K562 (cell line): ENCODE measurements around the gene TMEM72. TPM values are rescaled to one million over a fixed set of nuclear protein-coding genes. Genes with fewer than 3 reads are reported as not detected.

Experiments
- ATAC-seq: fragments of 200-7000 bp; cut with Tn5 transposase; 3 replicates; pipeline ENCODE4 v1.9.1; 2020; ENCODE audit warnings: moderate library complexity
- BruUV-seq: library from RNA; stranded (reverse); fragments of 400-500 nt; replicated peaks from 2 replicates; lab custom pipeline; 2021; lab: Mats Ljungman, UMichigan
- CTCF ChIA-PET: fragments of 300-600 bp; formaldehyde crosslinking; extraction: SDS; loops from one replicate; lab custom pipeline; 2021; ENCODE audit warnings: low intra/inter-chr PET ratio; lab: Yijun Ruan, JAX
- POLR2A ChIA-PET: fragments of 300-600, 350-650 bp; sonication (Branson Sonifier 250); formaldehyde crosslinking; extraction: SDS; loops from one replicate; lab custom pipeline; 2021; ENCODE audit warnings: antibody characterized with exemption, inconsistent platforms; lab: Yijun Ruan, JAX
- DNase-seq, 4 experiments: peaks; one replicate each; pipeline versions ENCODE4 v3.0.0 to v3.0.0-alpha.2; 2011 to 2018; ENCODE audit warnings: low spot score in 3 of 4, mixed read lengths in 3 of 4; ENCODE audit errors: extremely low read depth in 1 of 4
- FAIRE-seq: peaks from 2 replicates; lab custom pipeline; 2011; peaks lifted over from hg19 to GRCh38; lab: Jason Lieb, UNC
- H2AFZ ChIP-seq: 2 replicates; pipeline ENCODE4 v1.6.0; 2011; ENCODE audit warnings: low read depth, low read length, control low read depth, inconsistent platforms
- H3K27ac ChIP-seq: fragments of 200-600 bp; 3 replicates; pipeline ENCODE4 v1.8.0; 2011; ENCODE audit warnings: low read depth, mild to moderate bottlenecking, control low read depth, inconsistent platforms, low read length, moderate library complexity, mixed read lengths; ENCODE audit errors: extremely low read depth
- H3K27me3 ChIP-seq, 2 experiments: fragments of 300-600 bp in 1 of 2; 2 replicates in 1 of 2; 3 replicates in 1 of 2; pipeline versions ENCODE4 v1.6.0 to v1.8.0; 2011; ENCODE audit warnings: inconsistent platforms in 2 of 2, low read length in 2 of 2, mild to moderate bottlenecking in 1 of 2, mixed read lengths in 1 of 2, moderate library complexity in 1 of 2; ENCODE audit not compliant: control insufficient read depth in 2 of 2, insufficient read depth in 2 of 2
- H3K36me3 ChIP-seq: fragments of 300-600 bp; 3 replicates; pipeline ENCODE4 v1.8.0; 2011; ENCODE audit warnings: mild to moderate bottlenecking, low read length, inconsistent platforms; ENCODE audit not compliant: control insufficient read depth, insufficient read depth
- H3K4me1 ChIP-seq, 2 experiments: fragments of 200-600 bp in 1 of 2; replicated peaks in 1 of 2; 2 replicates in 1 of 2; 3 replicates in 1 of 2; pipeline versions ENCODE4 v1.5.1 to v1.8.0; 2011; ENCODE audit warnings: inconsistent platforms in 2 of 2, low read length in 2 of 2, mild to moderate bottlenecking in 1 of 2, mixed read lengths in 1 of 2, moderate library complexity in 1 of 2; ENCODE audit not compliant: control insufficient read depth in 2 of 2, insufficient read depth in 2 of 2
- H3K4me2 ChIP-seq: 2 replicates; pipeline ENCODE4 v1.6.1; 2011; ENCODE audit warnings: low read length, control low read depth, inconsistent platforms, mixed read lengths; ENCODE audit not compliant: insufficient read depth
- H3K4me3 ChIP-seq: fragments of 200-600 bp; sonication (generic), shearing (Covaris generic); 2 replicates; pipeline ENCODE4 v1.5.1; 2016; ENCODE audit warnings: control low read depth, inconsistent platforms
- H3K79me2 ChIP-seq: fragments of 200-600 bp; 3 replicates; pipeline ENCODE4 v1.8.0; 2011; ENCODE audit warnings: low read length, inconsistent platforms; ENCODE audit not compliant: control insufficient read depth, insufficient read depth
- H3K9ac ChIP-seq, 2 experiments: 2 replicates each; pipeline versions ENCODE4 v1.6.0 to v1.6.1; 2011; ENCODE audit warnings: low read depth in 2 of 2, low read length in 2 of 2, control low read depth in 1 of 2, inconsistent platforms in 1 of 2, mild to moderate bottlenecking in 1 of 2, mixed read lengths in 1 of 2; ENCODE audit not compliant: insufficient read depth in 1 of 2
- H3K9me1 ChIP-seq: one replicate; pipeline ENCODE4 v1.6.0; 2011; ENCODE audit warnings: inconsistent platforms, mild to moderate bottlenecking, low read length, moderate library complexity; ENCODE audit not compliant: control insufficient read depth, insufficient read depth
- H3K9me3 ChIP-seq: replicated peaks from 2 replicates; pipeline ENCODE4 v1.5.1; 2011; ENCODE audit warnings: low read depth, low read length, inconsistent platforms; ENCODE audit not compliant: control insufficient read depth, insufficient read depth
- H4K20me1 ChIP-seq: replicated peaks from 2 replicates; pipeline ENCODE4 v1.6.1; 2011; ENCODE audit warnings: low read length, inconsistent platforms, mixed read lengths; ENCODE audit not compliant: control insufficient read depth, insufficient read depth
- BRD9 ChIP-seq: fragments of 450-650 bp; IDR thresholded peaks from 2 replicates; pipeline ENCODE4 v1.6.1; 2018; ENCODE audit warnings: low read depth; ENCODE audit not compliant: partially characterized antibody
- CBX3 ChIP-seq, 2 experiments: IDR thresholded peaks; 1 replicate in 1 of 2; 2 replicates in 1 of 2; pipeline ENCODE4 v1.6.1; 2012; ENCODE audit warnings: inconsistent platforms in 2 of 2, low read length in 2 of 2, borderline replicate concordance in 1 of 2, control low read depth in 1 of 2
- CHD1 ChIP-seq: fragments of 200-600 bp; sonication (generic); IDR thresholded peaks from one replicate; pipeline ENCODE4 v1.6.1; 2012; ENCODE audit warnings: mild to moderate bottlenecking, moderate library complexity, low read length, inconsistent platforms
- FOXJ3 ChIP-seq: sonication (generic); formaldehyde crosslinking; IDR thresholded peaks from 2 replicates; pipeline ENCODE4 v1.4.0; 2020; ENCODE audit warnings: mild to moderate bottlenecking, missing genetic modification reagents
- NFRKB ChIP-seq: fragments of 450-650 bp; IDR thresholded peaks from 2 replicates; pipeline ENCODE4 v1.6.1; 2016; ENCODE audit warnings: low read depth
- SFPQ ChIP-seq: fragments of 200-400 bp; formaldehyde crosslinking; IDR thresholded peaks from 2 replicates; pipeline ENCODE4 v1.6.1; 2017; ENCODE audit warnings: mild to moderate bottlenecking, low read depth, low read length, moderate library complexity
- SRF ChIP-seq, 2 experiments: fragments of 250-450, 450-650 bp in 1 of 2; sonication (Bioruptor Pico) in 1 of 2; sonication (generic) in 1 of 2; formaldehyde crosslinking; IDR thresholded peaks; 2 replicates each; pipeline versions ENCODE4 v1.5.0 to v1.5.1; 2020 to 2022; ENCODE audit warnings: mild to moderate bottlenecking in 1 of 2, missing genetic modification reagents in 1 of 2
- TEAD4 ChIP-seq, 2 experiments: sonication (generic) in 1 of 2; formaldehyde crosslinking in 1 of 2; IDR thresholded peaks; 2 replicates each; pipeline versions ENCODE4 v1.6.1 to v1.8.0; 2012 to 2022; ENCODE audit warnings: borderline replicate concordance in 1 of 2, inconsistent platforms in 1 of 2, low read length in 1 of 2, mild to moderate bottlenecking in 1 of 2, missing genetic modification reagents in 1 of 2
- TRIM25 ChIP-seq: fragments of 450-650 bp; IDR thresholded peaks from 2 replicates; pipeline ENCODE4 v1.7.0; 2016; ENCODE audit warnings: borderline replicate concordance
- WHSC1 ChIP-seq: IDR thresholded peaks from one replicate; pipeline ENCODE4 v1.6.1; 2012; ENCODE audit warnings: low read length, control low read depth, inconsistent platforms
- ZBTB1 ChIP-seq: sonication (generic); formaldehyde crosslinking; IDR thresholded peaks from 2 replicates; pipeline ENCODE4 v1.8.1; 2023; ENCODE audit warnings: missing genetic modification reagents, low read depth, mild to moderate bottlenecking, borderline replicate concordance
- ZNF174 ChIP-seq: fragments of 250-450 bp; sonication (Bioruptor Pico); IDR thresholded peaks from 2 replicates; pipeline ENCODE4 v1.4.0; 2020; ENCODE audit warnings: mild to moderate bottlenecking
- ZNF224 ChIP-seq: sonication (generic); formaldehyde crosslinking; IDR thresholded peaks from 2 replicates; pipeline ENCODE4 v1.8.0; 2022; ENCODE audit warnings: mild to moderate bottlenecking, missing genetic modification reagents
- ZNF740 ChIP-seq, 3 experiments: fragments of 200-800 bp in 1 of 3; sonication (Bioruptor generic) in 1 of 3; sonication (generic) in 1 of 3; formaldehyde crosslinking in 1 of 3; IDR thresholded peaks; 2 replicates each; pipeline versions ENCODE4 v1.6.1 to v1.8.0; 2016 to 2022; ENCODE audit warnings: mild to moderate bottlenecking in 2 of 3, missing compliant biosample characterization in 2 of 3, missing genetic modification characterization in 2 of 3, missing genetic modification reagents in 1 of 3
- ZZZ3 ChIP-seq: fragments of 450-650 bp; IDR thresholded peaks from 2 replicates; pipeline ENCODE4 v1.6.1; 2016; ENCODE audit warnings: antibody characterized with exemption, mild to moderate bottlenecking, moderate library complexity
- WGBS: fragments of 100-300 bp; shearing (Covaris generic); methylation state at CpG from one replicate; pipeline ENCODE4 v1.1.6; 2016; ENCODE audit warnings: low coverage, mixed read lengths; ENCODE audit not compliant: insufficient coverage; ENCODE audit errors: missing lambda C conversion rate; 5-methylcytosine and 5-hydroxymethylcytosine counted together
- in situ Hi-C: fragments of 300-500 bp; cut with MboI; formaldehyde crosslinking; loops from 4 replicates; pipeline ENCODE4 v1.15.0; 2018; ENCODE audit warnings: inconsistent platforms, mixed read lengths
- intact Hi-C: fragments of 100-400 bp; cut with micrococcal nuclease; formaldehyde crosslinking; loops from 2 replicates; pipeline ENCODE4 v1.14.2; 2022
- polyA plus RNA-seq, 8 experiments: library from polyadenylated mRNA; depleted of rRNA in 4 of 8; stranded (reverse) in 5 of 8; unstranded in 3 of 8; fragments of >200 nt; fragmentation: Nextera tagmentation in 2 of 8; fragmentation: Illumina TruSeq in 1 of 8; extraction: Ambion mirVana in 2 of 8; extraction: Trizol in 1 of 8; gene quantifications; 2 replicates each; pipeline versions ENCODE4 v1.2.1 to v1.2.3, GENCODE V29; 2011 to 2014; ENCODE audit warnings: inconsistent platforms in 1 of 8, missing spikeins in 1 of 8
- total RNA-seq, 7 experiments: library from RNA; depleted of rRNA in 6 of 7; stranded (reverse); fragments of >200 nt in 6 of 7; fragmentation: Illumina TruSeq in 2 of 7; extraction: Trizol in 2 of 7; gene quantifications; 2 replicates each; pipeline versions ENCODE4 v1.2.1 to v1.2.3, GENCODE V29; 2011 to 2021; ENCODE audit warnings: low replicate concordance in 1 of 7

Gene TMEM72
- total and polyA plus RNA-seq, 9 of the 15 experiments (the other 6 are each of a cell fraction or from before 2014, with no cell fraction given) = not detected

- TF ChIP-seq SFPQ = no peak
- no peak for TF ChIP-seq CBX3 (IDR thresholded peaks at IDR 0.05; ENCODE audit: borderline replicate concordance in 1 of 2, low read length in 2 of 2)
- no peak for TF ChIP-seq WHSC1
- no peak for TF ChIP-seq ZZZ3
- TF ChIP-seq FOXJ3 (CRISPR knock-in tag) = no peak
Observed at GRCh38 chr10:44966816-44967509, 55.8 kb downstream of the TMEM72 start (continued).

GRCh38 chr10:44967616-44968015, 56.5 kb downstream of the TMEM72 start:
- in situ Hi-C loops = no loop called here
- intact Hi-C loops = no loop called here
- no peak overlapping the region for H3K9ac ChIP-seq
- BruUV-seq = no TSS peak
- DNase-seq (no peak), ATAC-seq (no peak), FAIRE-seq (no peak)
- H3K4me1 ChIP-seq = peaks cover 5 to 7% of the 10 kb centered on the region in 2 experiments; a peak in 4 of 5 replicates
- ChIA-PET CTCF (no interaction called here), POLR2A (interaction anchor here (1.3 kb wide), 1 partner anchor 18 kb away, joined by 3 read pairs; no protein-coding TSS in a partner anchor)
- no peak overlapping the region for H3K4me3 ChIP-seq
- H3K36me3 ChIP-seq = no peaks in the 10 kb centered on the region
- H3K27ac ChIP-seq = no peak overlapping the region
- no peaks in the 10 kb centered on the region for H3K79me2 ChIP-seq
- H4K20me1 ChIP-seq = no peaks in the 10 kb centered on the region
- H3K4me2 ChIP-seq = no peak overlapping the region
- peaks cover 0 to 27% of the 10 kb centered on the region in 2 experiments; a peak in 2 of 5 replicates for H3K27me3 ChIP-seq
- H3K9me1 ChIP-seq = no peaks in the 10 kb centered on the region
- WGBS = 23% methylated on average over 4 of the region's 4 CpGs
- H2AFZ ChIP-seq = peak overlapping the region; percentile 81; the same call in 1 of the 2 replicates
- H3K9me3 ChIP-seq = no peaks in the 10 kb centered on the region
- TF ChIP-seq SRF (CRISPR knock-in tag; IDR thresholded peaks at IDR 0.05) (no peak), NFRKB (no peak), ZNF224 (CRISPR knock-in tag) (no peak), TRIM25 (no peak), ZBTB1 (CRISPR knock-in tag) (no peak), ZNF740 (CRISPR knock-in tag; IDR thresholded peaks at IDR 0.05) (no peak), ZNF740 (tag; IDR thresholded peaks at IDR 0.05) (no peak), CHD1 (no peak), TEAD4 (IDR thresholded peaks at IDR 0.05; ENCODE audit: low read length) (no peak), TEAD4 (CRISPR knock-in tag; IDR thresholded peaks at IDR 0.05; ENCODE audit: borderline replicate concordance) (no peak), BRD9 (no peak), ZNF174 (no peak)
